Measurements from ENCODE around the gene SPTA1. TPM values are rescaled to one million over a fixed set of nuclear protein-coding genes. Genes with fewer than 3 reads are reported as not detected.

SPTA1 gene
- total RNA-seq, 2 experiments from 2014 or later = 0.31 TPM; not detected in 1

GRCh38 chr1:158716335-158716734, 29.8 kb upstream of the SPTA1 start:
- Mint-ChIP-seq H3K27me3 (peaks cover 32% of the 10 kb centered on the region), H3K36me3 (ENCODE audit: low read depth) (no peaks in the 10 kb centered on the region), H3K4me1 (ENCODE audit: low read depth) (peaks cover 8% of the 10 kb centered on the region), H3K27ac (no peak overlapping the region), H3K9me3 (no peaks in the 10 kb centered on the region), H3K4me3 (no peak overlapping the region)
- intact Hi-C loops (cut with micrococcal nuclease) = no loop called here
- ATAC-seq (peak; percentile 60), DNase-seq (no peak)
- no peak for TF ChIP-seq CTCF (IDR thresholded peaks at IDR 0.05)
- ChIA-PET CTCF (no interaction called here), POLR2A (no interaction called here)

- DNase-seq (no peak), ATAC-seq (no peak)
- no peak for TF ChIP-seq CTCF (IDR thresholded peaks at IDR 0.05)
- Mint-ChIP-seq H3K27me3 (peaks cover 33% of the 10 kb centered on the region), H3K27ac (no peak overlapping the region), H3K9me3 (no peaks in the 10 kb centered on the region), H3K4me1 (ENCODE audit: low read depth) (peaks cover 8% of the 10 kb centered on the region), H3K36me3 (ENCODE audit: low read depth) (no peaks in the 10 kb centered on the region), H3K4me3 (no peak overlapping the region)
- POLR2A ChIA-PET = no interaction called here
- CTCF ChIA-PET = no interaction called here
- intact Hi-C loops (cut with micrococcal nuclease) = no loop called here
Observed at GRCh38 chr1:158714754-158715153, 28.2 kb upstream of the SPTA1 start.

DNA sequence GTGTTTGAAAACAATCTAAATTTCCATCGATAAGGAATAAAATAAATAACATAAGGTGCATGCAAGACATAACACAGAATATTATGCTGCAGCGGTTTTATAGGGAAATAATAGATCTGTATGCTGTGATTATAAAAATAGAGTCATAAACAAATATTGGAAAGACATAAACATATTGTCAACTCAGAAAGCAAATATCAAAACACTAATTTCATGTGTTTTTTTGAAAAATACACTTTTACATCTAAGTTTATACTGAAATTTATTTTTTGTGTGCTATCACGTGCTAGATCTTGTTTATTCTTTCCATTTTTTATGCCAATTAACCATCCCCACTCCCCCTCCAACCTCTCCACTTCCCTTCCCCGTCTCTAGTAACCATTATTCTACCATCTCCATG, 24.6 kb upstream of the SPTA1 start:
- Mint-ChIP-seq H3K27me3 (peaks cover 18% of the 10 kb centered on the region), H3K27ac (no peak overlapping the region), H3K9me3 (no peaks in the 10 kb centered on the region), H3K36me3 (ENCODE audit: low read depth) (no peaks in the 10 kb centered on the region), H3K4me1 (ENCODE audit: low read depth) (no peaks in the 10 kb centered on the region), H3K4me3 (no peak overlapping the region)
- DNase-seq = no peak
- no peak for ATAC-seq
- ChIA-PET POLR2A (no interaction called here), CTCF (no interaction called here)
- TF ChIP-seq CTCF (IDR thresholded peaks at IDR 0.05) = no peak
- intact Hi-C loops (cut with micrococcal nuclease) = no loop called here

GRCh38 chr1:158706096-158706495, 19.6 kb upstream of the SPTA1 start:
- Mint-ChIP-seq H3K9me3 (no peaks in the 10 kb centered on the region), H3K36me3 (ENCODE audit: low read depth) (no peaks in the 10 kb centered on the region), H3K4me3 (no peak overlapping the region), H3K27me3 (peaks cover 2% of the 10 kb centered on the region), H3K4me1 (ENCODE audit: low read depth) (no peaks in the 10 kb centered on the region), H3K27ac (no peak overlapping the region)
- ChIA-PET CTCF (no interaction called here), POLR2A (no interaction called here)
- no peak for ATAC-seq
- TF ChIP-seq CTCF (IDR thresholded peaks at IDR 0.05) = no peak
- intact Hi-C loops (cut with micrococcal nuclease) = no loop called here
- DNase-seq = no peak

DNA sequence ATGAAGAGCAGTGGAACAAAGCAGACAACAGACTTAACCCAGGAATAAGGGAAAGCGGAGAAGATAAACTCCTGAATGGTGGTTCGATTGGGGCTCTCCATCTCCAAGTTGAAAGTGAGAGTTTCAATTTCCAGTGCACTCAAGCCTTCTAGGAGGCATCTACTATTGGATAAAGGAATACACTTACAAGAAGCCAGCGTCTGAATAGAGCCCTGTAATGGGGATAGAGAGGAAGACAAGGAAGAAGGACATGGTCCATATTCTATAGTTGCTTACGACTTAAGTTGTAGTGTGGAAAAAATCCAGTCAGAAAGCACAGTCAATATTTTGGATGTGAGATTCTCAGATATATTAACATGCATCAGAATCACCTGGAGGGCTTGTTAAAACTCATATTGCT, 14.0 kb upstream of the SPTA1 start, which contains the start of gene OR6K2:
TSS of gene OR6K2 (minus strand) at position 101 of the 400 bp plus-strand sequence. CDS start at position 101, 0 bp downstream.
- no peak within 1 kb of the TSS for H3K4me3 Mint-ChIP-seq
- peaks cover 3% of the 10 kb centered on the region for H3K27me3 Mint-ChIP-seq
- H3K9me3 Mint-ChIP-seq = no peaks in the 10 kb centered on the region
- no peaks in the 10 kb centered on the region for H3K36me3 Mint-ChIP-seq (ENCODE audit: low read depth)
- H3K4me1 Mint-ChIP-seq (ENCODE audit: low read depth) = no peaks in the 10 kb centered on the region
- no peak within 1 kb of the TSS for H3K27ac Mint-ChIP-seq
- TF ChIP-seq CTCF (IDR thresholded peaks at IDR 0.05) = no peak
- intact Hi-C loops (cut with micrococcal nuclease) = no loop called here
- DNase-seq (no peak), ATAC-seq (no peak)
- ChIA-PET CTCF (no interaction called here), POLR2A (no interaction called here)

Measured in activated CD8-positive, alpha-beta T cell treated with anti-CD3 and anti-CD28 coated beads for 36 hours (primary cell).